Activated CD8-positive, alpha-beta memory T cell treated with anti-CD3 and anti-CD28 coated beads, Interleukin-2, amount 50 U/mL, for 1 hour (primary cell): Measurements from ENCODE around the gene EFCAB13.
"Not testable (repeated sequence)": the region's sequence is repeated elsewhere in the genome, so short reads cannot be mapped to it uniquely, and the experiment has no call there.

Source experiments
- DNase-seq: peaks from one replicate; pipeline ENCODE4 v3.0.0-alpha.2; 2020; ENCODE audit errors: extremely low read depth

The EFCAB13 gene

GRCh38 chr17:47425887-47426635 is 102.3 kb downstream of the EFCAB13 start:
- DNase-seq, result not testable (repeated sequence)

- DNase-seq, result no peak
Measured at GRCh38 chr17:47427985-47428384, 104.2 kb downstream of the EFCAB13 start.

- DNase-seq, result not testable (repeated sequence)
Measured at GRCh38 chr17:47432240-47432639, 108.5 kb downstream of the EFCAB13 start.

GRCh38 chr17:47465165-47465564 is 141.4 kb downstream of the EFCAB13 start:
- no peak for DNase-seq

GRCh38 chr17:47466976-47467375 is 143.2 kb downstream of the EFCAB13 start:
- DNase-seq, result not testable (repeated sequence)

- no peak for DNase-seq
Measured at GRCh38 chr17:47470836-47471235, 147.1 kb downstream of the EFCAB13 start.

GRCh38 chr17:47472073-47472472 is 148.3 kb downstream of the EFCAB13 start:
- DNase-seq, result not testable (repeated sequence)
